A172 (cell line): ENCODE results near the gene KIAA0586. TPM values are rescaled to one million over a fixed set of nuclear protein-coding genes. Genes with fewer than 3 reads are reported as not detected.
"Not testable (repeated sequence)": the region's sequence is repeated elsewhere in the genome, so short reads cannot be mapped to it uniquely, and the experiment has no call there.

Experiments used
- DNase-seq: peaks from one replicate; pipeline ENCODE4 v3.0.0-alpha.2; 2015; ENCODE audit warnings: low spot score
- total RNA-seq: library from RNA; depleted of rRNA; stranded (reverse); fragments of >200 nt; shearing (Covaris generic); gene quantifications from 2 replicates; pipeline ENCODE4 v1.2.3, GENCODE V29; 2014; rRNA removed

Gene KIAA0586
- total RNA-seq, result 18.6 and 21.3 TPM in 2 replicates

GRCh38 chr14:58427281-58428117 lies at the start of gene KIAA0586, which contains the start of gene TIMM9:
Gene KIAA0586 (plus strand): TSS chr14:58427719. CDS start chr14:58428265, 546 bp downstream.
Gene TIMM9 (minus strand): TSS chr14:58427531. CDS start chr14:58411945, 15,586 bp downstream.
- peak; percentile 91 for DNase-seq

GRCh38 chr14:58390830-58391229 lies 36.7 kb upstream of the KIAA0586 start:
- no peak for DNase-seq

- DNase-seq, result no peak
These were observed 32.0 kb upstream of the KIAA0586 start for GRCh38 chr14:58395562-58395811.

- DNase-seq, result no peak
These were observed 31.4 kb upstream of the KIAA0586 start, which contains the start of gene TOMM20L for GRCh38 chr14:58395812-58396788. Gene TOMM20L (plus strand): TSS chr14:58395930. CDS start chr14:58395958, 28 bp downstream.

DNA sequence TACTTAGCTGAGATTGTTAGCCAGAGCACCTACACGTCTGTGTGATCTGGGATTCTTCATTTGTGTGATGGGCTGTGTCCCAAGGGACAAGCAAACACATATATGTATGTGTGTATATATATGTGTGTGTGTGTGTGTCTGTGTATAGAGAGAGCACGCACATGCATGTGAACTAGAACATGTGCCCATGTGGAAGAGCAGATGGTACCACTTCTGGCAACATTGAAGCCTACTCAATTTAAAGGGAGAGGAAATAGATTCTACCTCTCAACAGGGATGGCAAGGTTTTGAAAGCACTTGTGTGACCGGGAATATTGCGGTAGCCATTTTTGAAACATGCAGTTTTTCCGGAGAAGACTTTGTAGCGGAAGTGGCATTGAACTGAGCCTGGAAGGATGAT lies 30.4 kb upstream of the KIAA0586 start:
- DNase-seq, result no peak

DNA sequence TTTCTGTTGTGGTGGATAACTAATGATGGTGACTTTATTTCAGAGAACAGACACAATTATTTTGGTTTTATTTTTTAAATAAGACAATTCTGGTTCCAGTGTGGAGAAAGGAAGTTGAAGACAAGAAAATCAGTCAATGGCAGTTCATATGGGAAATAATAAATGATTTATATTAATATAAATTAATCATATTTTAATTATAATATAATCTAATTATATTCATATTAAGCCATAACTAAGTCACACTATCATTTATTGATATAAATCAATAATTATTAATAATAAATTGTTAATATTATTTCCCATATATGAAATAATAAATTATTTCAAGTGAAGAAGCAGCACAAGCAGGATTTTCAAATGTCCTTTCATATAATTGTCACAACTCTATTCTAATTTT lies 29.0 kb upstream of the KIAA0586 start:
- no peak for DNase-seq

GRCh38 chr14:58398895-58399294 lies 28.6 kb upstream of the KIAA0586 start:
- no peak for DNase-seq

DNA sequence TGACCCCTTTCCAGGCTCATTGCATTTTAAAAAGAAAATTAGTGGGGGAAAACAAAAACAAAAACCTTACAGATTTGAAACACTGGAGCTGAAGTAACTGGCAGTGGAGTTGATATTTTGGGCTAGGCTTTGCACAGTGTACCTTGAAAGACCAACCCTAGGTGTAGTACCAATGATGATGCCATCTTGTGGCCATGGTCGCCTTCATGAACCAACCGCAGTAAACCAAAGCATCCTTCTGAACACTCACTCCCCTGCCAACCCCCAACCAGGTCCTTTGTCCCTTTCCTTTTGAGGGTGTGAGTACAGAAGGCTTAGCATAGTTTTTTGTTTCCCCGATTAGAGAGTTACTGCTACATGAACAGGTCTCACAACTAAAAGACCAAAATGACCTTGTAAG lies 25.9 kb upstream of the KIAA0586 start:
- no peak for DNase-seq

- no peak for DNase-seq
These were observed 18.8 kb upstream of the KIAA0586 start for GRCh38 chr14:58408681-58409215.

DNA sequence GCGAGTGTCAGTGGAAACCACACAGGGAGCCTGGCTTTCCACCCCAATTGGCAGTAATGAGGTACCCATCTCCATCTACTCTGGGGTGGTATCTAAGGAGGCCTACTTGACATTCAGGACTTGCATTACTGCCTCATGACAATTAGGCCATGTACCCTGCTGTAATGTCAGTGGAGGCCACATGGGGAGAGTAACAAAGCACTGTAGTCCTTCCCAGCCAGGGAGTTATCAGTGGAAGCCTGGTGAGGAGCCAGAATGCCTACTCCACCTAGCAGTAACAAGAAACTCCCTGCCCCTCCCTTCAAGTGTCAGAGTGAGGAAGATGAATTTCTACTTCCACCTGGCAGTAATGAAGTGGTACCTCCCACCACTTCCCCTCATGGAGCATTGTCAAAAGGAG lies 12.7 kb upstream of the KIAA0586 start:
- DNase-seq, result no peak

DNA sequence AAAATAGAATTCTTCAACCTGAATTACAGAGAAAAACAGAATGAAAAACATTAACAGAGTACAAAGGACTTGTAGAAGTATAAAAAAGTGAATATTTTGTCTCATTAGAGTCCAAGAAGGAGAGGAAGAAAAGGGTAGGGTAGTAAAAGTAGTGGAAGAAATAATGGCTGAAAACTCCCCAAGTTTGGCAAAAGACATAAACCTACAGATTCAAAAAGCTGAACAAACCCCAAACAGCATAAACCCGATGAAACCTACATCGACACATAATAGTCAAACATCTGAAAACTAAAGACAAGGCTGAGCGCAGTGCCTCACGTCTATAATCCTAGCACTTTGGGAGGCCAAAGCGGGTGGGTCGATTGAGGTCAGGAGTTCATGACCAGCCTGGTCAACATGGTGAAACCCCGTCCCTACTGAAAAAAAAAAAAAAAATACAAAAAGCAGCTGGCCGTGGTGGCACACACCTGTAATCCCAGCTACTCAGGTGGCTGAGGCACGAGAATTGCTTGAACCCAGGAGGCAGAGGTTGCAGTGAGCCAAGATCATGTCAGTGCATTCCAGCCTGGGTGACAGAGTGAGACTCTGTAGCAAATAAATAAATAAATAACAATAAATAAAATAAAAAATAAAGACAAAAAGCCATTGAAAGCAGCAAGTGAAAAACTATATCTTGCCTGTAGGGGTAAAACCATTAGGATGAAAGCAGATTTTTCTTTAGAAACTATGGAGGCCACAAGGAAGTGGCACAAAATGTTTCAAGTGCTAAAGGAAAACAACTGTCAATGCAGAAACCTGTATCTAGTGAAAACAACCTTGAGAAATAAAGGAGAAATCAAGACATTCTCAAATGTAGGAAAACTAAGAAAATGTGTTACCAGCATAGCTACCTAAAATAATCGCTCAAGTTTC lies 11.6 kb upstream of the KIAA0586 start:
- no peak for DNase-seq

DNA sequence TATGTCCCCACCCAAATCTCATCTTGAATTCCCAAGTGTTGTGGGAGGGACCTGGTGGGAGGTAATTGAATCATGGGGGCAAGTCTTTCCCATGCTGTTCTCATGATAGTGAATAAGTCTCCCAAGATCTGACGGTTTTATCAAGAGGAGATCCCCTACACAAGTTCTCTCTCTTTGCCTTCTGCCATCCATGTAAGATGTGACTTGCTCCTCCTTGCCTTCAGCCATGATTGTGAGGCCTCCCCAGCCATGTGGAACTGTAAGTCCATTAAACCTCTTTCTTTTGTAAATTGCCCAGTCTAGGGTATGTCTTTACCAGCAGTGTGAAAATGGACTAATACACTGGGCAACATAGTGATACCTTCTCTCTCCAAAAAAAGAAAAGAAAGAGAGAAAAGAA lies 10.6 kb upstream of the KIAA0586 start:
- not testable (repeated sequence) for DNase-seq

- DNase-seq, result no peak
These were observed 744 bp upstream of the KIAA0586 start for GRCh38 chr14:58426670-58427280.

GRCh38 chr14:58428118-58428683 lies 682 bp downstream of the KIAA0586 start:
- peak; percentile 19 for DNase-seq

DNA sequence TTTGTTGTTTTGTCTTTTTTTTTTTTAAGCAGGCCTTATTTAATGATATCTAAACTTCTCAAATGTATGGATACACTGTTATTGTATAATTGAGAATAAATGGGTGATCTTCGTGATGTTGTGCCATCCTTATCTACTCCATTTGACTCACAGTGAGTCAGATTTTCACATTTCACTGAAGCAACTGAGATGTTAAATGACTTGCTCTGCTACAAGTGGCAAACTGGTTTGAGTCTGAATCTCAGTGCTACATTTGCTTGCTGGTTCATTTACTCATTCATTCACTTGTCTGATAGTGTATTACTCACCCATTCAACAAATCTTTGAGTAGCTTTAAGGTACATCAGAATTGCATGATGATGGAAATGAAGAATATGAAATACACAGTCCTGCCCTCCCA lies 2.6 kb downstream of the KIAA0586 start:
- peak; percentile 42 for DNase-seq

GRCh38 chr14:58439476-58439875 lies 12.0 kb downstream of the KIAA0586 start:
- DNase-seq, result no peak

GRCh38 chr14:58444627-58445026 lies 17.1 kb downstream of the KIAA0586 start:
- DNase-seq, result no peak

- DNase-seq, result no peak
These were observed 28.2 kb downstream of the KIAA0586 start for GRCh38 chr14:58455593-58456265.

DNA sequence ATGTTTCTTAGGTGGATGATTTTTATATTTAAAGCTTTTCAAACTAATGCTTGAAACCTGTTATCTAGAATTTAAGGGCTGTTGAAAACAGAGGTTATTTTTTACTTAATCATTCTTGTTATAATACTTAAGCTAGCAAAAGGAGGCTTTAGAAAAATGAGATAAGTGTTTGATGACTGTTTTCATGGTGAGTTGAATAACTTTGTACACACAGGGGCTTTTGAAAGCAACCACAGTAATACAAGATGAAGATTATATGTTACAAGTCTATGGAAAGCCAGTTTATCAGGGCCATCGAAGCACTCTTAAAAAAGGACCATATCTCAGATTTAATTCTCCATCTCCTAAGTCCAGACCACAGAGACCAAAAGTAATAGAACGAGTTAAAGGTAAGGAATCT lies 33.3 kb downstream of the KIAA0586 start:
- no peak for DNase-seq

GRCh38 chr14:58463147-58463546 lies 35.6 kb downstream of the KIAA0586 start:
- no peak for DNase-seq
